ENCODE data around the gene ATP7B.

- TF ChIP-seq CTCF (IDR thresholded peaks at IDR 0.05; ENCODE audit: low read length) (no peak), EZH2phosphoT487 (IDR thresholded peaks at IDR 0.05; ENCODE audit: low read length) (no peak)
Observed at GRCh38 chr13:51967482-51968446, 43.5 kb downstream of the ATP7B start.
